PC-3 (cell line): ENCODE data around the gene LRRTM1.

Source experiments
- CTCF ChIP-seq: fragments of 300-600 bp; sonication (generic); conservative IDR thresholded peaks from 2 replicates; pipeline ENCODE4 v1.5.1; 2017; ENCODE audit warnings: antibody characterized with exemption, low read depth, mild to moderate bottlenecking, low read length
- EZH2 ChIP-seq: fragments of 300-600 bp; sonication (generic); IDR thresholded peaks from one replicate; pipeline ENCODE4 v1.6.1; 2017; ENCODE audit warnings: antibody characterized with exemption, mild to moderate bottlenecking, low read length; ENCODE audit not compliant: unreplicated experiment
- EZH2phosphoT487 ChIP-seq: fragments of 300-600 bp; sonication (generic); IDR thresholded peaks from 2 replicates; pipeline ENCODE4 v1.6.1; 2018; ENCODE audit warnings: mild to moderate bottlenecking, antibody characterized with exemption, low read length, borderline replicate concordance

- TF ChIP-seq CTCF (no peak), EZH2 (no peak), EZH2phosphoT487 (no peak)
Observed at GRCh38 chr2:80292474-80292873, 12.1 kb downstream of the LRRTM1 start.
